Glutamatergic neuron (in vitro differentiated cells): ENCODE data around the gene DPYSL3. TPM values are rescaled to one million over a fixed set of nuclear protein-coding genes. Genes with fewer than 3 reads are reported as not detected.
"Not testable (repeated sequence)": the region's sequence is repeated elsewhere in the genome, so short reads cannot be mapped to it uniquely, and the experiment has no call there.

Experiments used
- DNase-seq: peaks from one replicate; pipeline ENCODE4 v3.0.0; 2022
- H3K27ac Mint-ChIP-seq: one replicate; pipeline ENCODE4 v1.8.0; 2020; ENCODE audit warnings: mild to moderate bottlenecking, mixed read lengths, inconsistent platforms; ENCODE audit not compliant: unreplicated experiment
- H3K27me3 Mint-ChIP-seq: one replicate; pipeline ENCODE4 v1.8.0; 2020; ENCODE audit warnings: mild to moderate bottlenecking, moderate library complexity, mixed read lengths, inconsistent platforms; ENCODE audit not compliant: unreplicated experiment
- H3K36me3 Mint-ChIP-seq: one replicate; pipeline ENCODE4 v1.8.0; 2020; ENCODE audit warnings: mild to moderate bottlenecking, mixed read lengths, inconsistent platforms; ENCODE audit not compliant: unreplicated experiment
- H3K4me1 Mint-ChIP-seq: one replicate; pipeline ENCODE4 v1.8.0; 2020; ENCODE audit warnings: mild to moderate bottlenecking, low read depth, mixed read lengths, inconsistent platforms; ENCODE audit not compliant: unreplicated experiment
- H3K4me3 Mint-ChIP-seq: one replicate; pipeline ENCODE4 v1.8.0; 2020; ENCODE audit warnings: mild to moderate bottlenecking, mixed read lengths, inconsistent platforms; ENCODE audit not compliant: unreplicated experiment
- H3K9me3 Mint-ChIP-seq: one replicate; pipeline ENCODE4 v1.8.0; 2020; ENCODE audit warnings: mild to moderate bottlenecking, moderate library complexity, mixed read lengths, inconsistent platforms; ENCODE audit not compliant: unreplicated experiment
- CTCF ChIP-seq: fragments of 200-600 bp; sonication (generic); IDR thresholded peaks from one replicate; pipeline ENCODE4 v1.5.0; 2021; ENCODE audit not compliant: partially characterized antibody, unreplicated experiment
- total RNA-seq: library from RNA; stranded (reverse); fragmentation: NEBNext Ultra II Directional; extraction: Animal tissue kit (Norgen Biotek cat#: 25700); gene quantifications from one replicate; pipeline ENCODE4 v1.2.1, GENCODE V29; 2021; ENCODE audit not compliant: unreplicated experiment

DPYSL3 gene
- total RNA-seq, 1 donor from 2014 or later, result 571 TPM

DNA sequence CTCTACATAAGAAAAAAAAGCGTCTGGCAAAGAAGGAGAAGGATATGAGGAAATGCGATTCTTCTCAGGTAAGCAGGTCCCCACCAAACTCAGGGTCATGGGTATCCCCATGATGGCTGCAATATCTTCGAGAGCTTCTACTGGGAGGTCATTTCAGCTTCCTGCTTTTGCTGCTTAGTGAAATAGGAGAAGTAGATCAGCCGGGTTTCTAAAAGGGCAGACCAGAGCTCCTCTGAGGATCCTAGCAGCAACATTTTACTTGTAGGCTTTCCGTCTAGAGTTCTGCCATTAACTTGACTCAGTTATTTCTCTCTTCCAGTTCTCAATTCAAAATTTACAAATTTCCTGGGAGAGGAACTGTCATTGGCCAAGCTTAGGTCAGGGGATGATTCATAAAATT is 134.7 kb downstream of the DPYSL3 start:
- no peak overlapping the region for H3K27ac Mint-ChIP-seq
- no peak for TF ChIP-seq CTCF
- no peak for DNase-seq
- H3K36me3 Mint-ChIP-seq, result no peaks in the 10 kb centered on the region
- peaks cover 2% of the 10 kb centered on the region for H3K27me3 Mint-ChIP-seq
- H3K4me1 Mint-ChIP-seq, result no peaks in the 10 kb centered on the region
- no peak overlapping the region for H3K4me3 Mint-ChIP-seq
- H3K9me3 Mint-ChIP-seq, result peaks cover 2% of the 10 kb centered on the region

- Mint-ChIP-seq H3K27ac (no peak overlapping the region), H3K9me3 (peaks cover 2% of the 10 kb centered on the region), H3K4me1 (no peaks in the 10 kb centered on the region), H3K27me3 (peaks cover 2% of the 10 kb centered on the region), H3K36me3 (no peaks in the 10 kb centered on the region), H3K4me3 (no peak overlapping the region)
- no peak for TF ChIP-seq CTCF
- no peak for DNase-seq
These were observed 136.5 kb downstream of the DPYSL3 start for GRCh38 chr5:147373328-147373727.

DNA sequence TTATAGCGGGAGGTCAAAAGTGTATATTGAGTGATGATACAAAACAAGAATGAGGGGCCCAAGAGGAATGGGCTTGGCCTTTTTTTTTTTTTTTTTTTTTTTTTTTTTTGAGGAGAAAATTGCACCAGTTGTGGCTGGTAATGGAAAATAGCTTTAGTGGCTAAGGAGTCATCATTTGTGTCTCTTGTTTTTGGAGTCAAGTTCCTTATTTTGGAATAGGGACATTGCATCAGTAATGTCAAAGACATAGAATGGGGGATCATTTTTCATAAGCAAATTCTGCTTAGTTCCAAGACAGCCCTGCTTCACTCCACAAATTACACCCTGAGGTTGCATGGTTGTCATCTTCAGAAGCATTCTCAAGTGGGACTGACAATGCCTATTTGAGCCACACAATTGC is 137.7 kb downstream of the DPYSL3 start:
- Mint-ChIP-seq H3K27me3 (peaks cover 2% of the 10 kb centered on the region), H3K36me3 (no peaks in the 10 kb centered on the region), H3K27ac (no peak overlapping the region), H3K9me3 (no peaks in the 10 kb centered on the region), H3K4me3 (no peak overlapping the region), H3K4me1 (peaks cover 4% of the 10 kb centered on the region)
- no peak for TF ChIP-seq CTCF
- no peak for DNase-seq

DNA sequence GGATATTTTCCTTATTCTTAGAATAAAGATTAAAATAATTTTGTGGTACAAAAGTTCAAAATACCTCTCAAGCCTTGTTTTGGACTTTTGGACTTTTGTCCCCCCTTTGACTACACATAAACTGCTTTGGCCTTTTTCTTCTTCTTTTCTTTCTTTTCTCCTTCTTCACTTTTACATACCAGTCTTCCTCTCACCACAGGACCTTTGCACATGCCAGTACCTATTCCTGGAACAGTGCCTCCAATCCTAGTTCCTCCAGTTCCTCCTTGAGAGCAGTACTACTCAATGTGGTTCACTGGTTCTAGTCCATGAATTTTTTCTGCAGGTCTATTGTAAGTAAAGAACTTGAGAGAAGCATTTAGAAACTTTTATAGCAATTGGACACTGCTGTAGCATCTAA is 138.6 kb downstream of the DPYSL3 start:
- no peak for TF ChIP-seq CTCF
- Mint-ChIP-seq H3K36me3 (no peaks in the 10 kb centered on the region), H3K27me3 (peaks cover 2% of the 10 kb centered on the region), H3K4me1 (peaks cover 4% of the 10 kb centered on the region), H3K27ac (no peak overlapping the region), H3K4me3 (no peak overlapping the region), H3K9me3 (no peaks in the 10 kb centered on the region)
- no peak for DNase-seq

DNA sequence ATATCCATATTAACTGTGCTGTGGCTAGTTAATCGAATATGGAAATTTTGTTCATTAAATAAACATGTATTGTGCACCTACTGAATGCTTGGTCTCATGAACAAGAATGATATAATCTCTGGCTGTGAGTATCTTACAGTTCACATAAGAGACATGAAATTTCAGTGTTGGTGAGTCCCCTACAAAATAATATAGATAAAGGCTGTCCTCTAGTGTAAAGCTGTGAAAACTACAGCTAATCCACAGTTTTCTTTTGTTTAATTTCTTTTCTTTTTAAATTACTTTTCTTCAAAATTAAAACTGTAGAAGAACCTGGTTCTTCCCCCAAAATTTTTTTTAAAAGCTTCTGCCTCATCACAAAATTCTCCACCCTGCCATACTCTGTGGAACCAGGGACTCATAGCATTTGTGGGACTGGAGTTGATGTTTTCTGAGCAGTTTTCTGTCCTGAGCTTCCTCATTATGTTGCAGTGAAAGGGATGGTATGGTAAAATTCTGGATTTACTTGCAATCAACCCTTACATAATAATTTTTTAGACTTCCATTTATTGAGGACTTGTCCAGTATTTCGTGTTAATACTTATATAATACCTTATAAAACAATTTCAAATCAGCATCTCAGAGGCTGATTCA is 140.0 kb downstream of the DPYSL3 start:
- Mint-ChIP-seq H3K4me1 (peaks cover 4% of the 10 kb centered on the region), H3K27me3 (peaks cover 2% of the 10 kb centered on the region), H3K4me3 (no peak overlapping the region), H3K27ac (no peak overlapping the region), H3K9me3 (no peaks in the 10 kb centered on the region), H3K36me3 (no peaks in the 10 kb centered on the region)
- TF ChIP-seq CTCF, result peak; percentile 35
- DNase-seq, result no peak

DNA sequence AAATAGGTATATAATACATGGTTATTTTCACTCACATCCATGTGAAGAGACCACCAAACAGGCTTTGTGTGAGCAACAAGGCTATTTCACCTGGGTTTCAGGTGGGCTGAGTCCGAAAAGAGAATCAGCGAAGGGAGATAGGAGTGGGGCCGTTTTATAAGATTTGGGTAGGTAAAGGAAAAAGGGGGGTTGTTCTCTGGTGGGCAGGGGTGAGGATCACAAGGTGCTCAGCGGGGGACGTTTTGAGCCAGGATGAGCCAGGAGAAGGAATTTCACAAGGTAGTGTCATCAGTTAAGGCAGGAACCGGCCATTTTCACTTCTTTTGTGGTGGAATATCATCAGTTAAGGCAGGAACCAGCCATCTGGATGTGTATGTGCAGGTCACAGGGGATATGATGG is 142.5 kb downstream of the DPYSL3 start:
- not testable (repeated sequence) for H3K27me3 Mint-ChIP-seq, H3K36me3 Mint-ChIP-seq, DNase-seq, H3K4me1 Mint-ChIP-seq, H3K9me3 Mint-ChIP-seq, H3K27ac Mint-ChIP-seq, H3K4me3 Mint-ChIP-seq
